Right cardiac atrium (tissue), 5 donors: Measurements from ENCODE around the gene CHST9. TPM values are rescaled to one million over a fixed set of nuclear protein-coding genes. Genes with fewer than 3 reads are reported as not detected.
"Not testable (repeated sequence)": the region's sequence is repeated elsewhere in the genome, so short reads cannot be mapped to it uniquely, and the experiment has no call there.

Experiments used
- ATAC-seq, 2 donors: fragments of 200-7000 bp; cut with Tn5 transposase; one replicate each; pipeline versions ENCODE4 v1.8.0 to v1.9.1; 2020; ENCODE audit warnings: moderate library complexity in 2 of 2, mild to moderate bottlenecking in 1 of 2
- DNase-seq, 3 donors: peaks; one replicate each; pipeline ENCODE4 v3.0.0-alpha.2; 2020
- H3K27ac ChIP-seq: one replicate; pipeline ENCODE4 v1.5.1; 2013; ENCODE audit warnings: mild to moderate bottlenecking, low read length, control low read depth, moderate library complexity
- H3K27me3 ChIP-seq: one replicate; pipeline ENCODE4 v1.6.1; 2013; ENCODE audit not compliant: control insufficient read depth, insufficient read depth
- H3K4me1 ChIP-seq: one replicate; pipeline ENCODE4 v1.6.1; 2013; ENCODE audit warnings: low read length; ENCODE audit not compliant: control insufficient read depth, insufficient read depth
- H3K4me3 ChIP-seq: one replicate; pipeline ENCODE4 v1.5.1; 2013; ENCODE audit warnings: low read length, control low read depth
- H3K9me3 ChIP-seq: one replicate; pipeline ENCODE4 v1.6.1; 2013; ENCODE audit warnings: low read length; ENCODE audit not compliant: control insufficient read depth
- WGBS: extraction: QIAGEN DNeasy Blood & Tissue Kit; methylation state at CpG from one replicate; pipeline ENCODE4 v1.1.7; 2013; 5-methylcytosine and 5-hydroxymethylcytosine counted together
- intact Hi-C, 4 donors: fragments of 100-400 bp; cut with DNase I; formaldehyde crosslinking; loops; one replicate each; pipeline versions ENCODE4 v1.11.0 to v1.14.0; 2022 to 2023
- polyA plus RNA-seq: library from polyadenylated mRNA; stranded (reverse); fragments of 200-250 nt; gene quantifications from one replicate; pipeline ENCODE4 v1.2.3, GENCODE V29; 2013
- total RNA-seq, 4 donors: library from RNA; stranded (reverse); fragmentation: NEBNext Ultra II Directional; extraction: Animal tissue kit (Norgen Biotek cat#: 25700); gene quantifications; one replicate each; pipeline ENCODE4 v1.2.1, GENCODE V29; 2021
- donor health status: healthy with polysubstance abuse.
- donor health status: DM: no; HTN: yes; CAD: no.
- donor health status: DM: no; HTN: no; CAD: no.
- donor health status: DM: no; HTN: yes; CAD: no; lungs with severe emphysema.
- donor health status: DM: yes; HTN: yes; CAD: no.

Gene CHST9
- total and polyA plus RNA-seq, 5 donors = 0.21 to 1.3 (median 0.57) TPM

DNA sequence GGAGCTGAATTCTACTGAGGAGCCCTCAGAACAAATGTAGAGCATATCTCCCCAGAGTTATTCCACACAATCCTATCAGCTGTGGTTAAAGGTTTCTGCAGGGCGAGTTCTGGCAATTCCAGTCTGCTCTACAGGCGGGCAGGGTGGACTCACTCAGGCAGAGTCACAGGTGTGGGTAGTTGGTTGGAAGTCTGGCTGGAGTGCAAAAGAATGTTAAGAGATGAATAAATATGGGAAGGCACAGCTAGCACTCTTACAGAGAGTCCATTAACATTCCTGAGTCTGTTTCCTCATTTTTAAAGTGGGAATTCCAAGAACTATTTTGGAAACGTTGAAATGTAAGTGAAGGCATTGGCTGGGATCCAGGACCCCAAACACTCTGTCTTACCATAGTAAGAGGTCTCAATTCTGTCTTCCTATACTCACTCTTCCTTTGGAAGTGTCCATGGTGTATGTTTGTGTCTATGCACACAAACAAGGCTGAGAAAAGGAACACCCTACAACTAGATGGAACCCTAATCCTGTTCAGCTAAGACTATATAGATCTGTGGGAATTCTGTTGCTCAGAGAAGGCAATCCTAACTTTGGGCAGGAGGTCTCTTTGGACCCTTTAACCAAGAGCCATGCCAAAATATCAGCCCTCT lies 256.3 kb downstream of the CHST9 start:
- ATAC-seq (no peak), DNase-seq (no peak)
- H3K9me3 ChIP-seq = no peaks in the 10 kb centered on the region
- no peaks in the 10 kb centered on the region for H3K4me1 ChIP-seq
- 60% methylated on average over 3 of the region's 3 CpGs for WGBS
- H3K27me3 ChIP-seq = no peaks in the 10 kb centered on the region
- no peak overlapping the region for H3K4me3 ChIP-seq
- H3K27ac ChIP-seq = no peak overlapping the region
- intact Hi-C loops = no loop called here

DNA sequence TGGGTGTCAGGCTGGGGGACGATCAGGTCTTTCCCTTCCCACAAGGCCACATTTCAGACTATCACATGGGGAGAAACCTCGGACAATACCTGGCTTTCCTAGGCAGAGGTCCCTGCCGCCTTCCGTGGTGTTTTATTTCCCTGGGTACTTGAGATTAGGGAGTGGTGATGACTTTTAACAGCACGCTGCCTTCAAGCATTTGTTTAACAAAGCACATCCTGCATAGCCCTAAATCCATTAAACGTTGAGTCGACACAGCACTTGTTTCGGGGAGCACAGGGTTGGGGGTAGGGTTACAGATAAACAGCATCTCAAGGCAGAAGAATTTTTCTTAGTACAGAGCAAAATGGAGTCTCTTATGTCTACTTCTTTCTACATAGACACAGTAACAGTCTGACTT lies 257.3 kb downstream of the CHST9 start:
- H3K4me1 ChIP-seq, ATAC-seq, DNase-seq, intact Hi-C loops, H3K4me3 ChIP-seq, H3K9me3 ChIP-seq, H3K27ac ChIP-seq, H3K27me3 ChIP-seq: not testable (repeated sequence)
- 45% methylated on average over 8 of the region's 8 CpGs for WGBS

DNA sequence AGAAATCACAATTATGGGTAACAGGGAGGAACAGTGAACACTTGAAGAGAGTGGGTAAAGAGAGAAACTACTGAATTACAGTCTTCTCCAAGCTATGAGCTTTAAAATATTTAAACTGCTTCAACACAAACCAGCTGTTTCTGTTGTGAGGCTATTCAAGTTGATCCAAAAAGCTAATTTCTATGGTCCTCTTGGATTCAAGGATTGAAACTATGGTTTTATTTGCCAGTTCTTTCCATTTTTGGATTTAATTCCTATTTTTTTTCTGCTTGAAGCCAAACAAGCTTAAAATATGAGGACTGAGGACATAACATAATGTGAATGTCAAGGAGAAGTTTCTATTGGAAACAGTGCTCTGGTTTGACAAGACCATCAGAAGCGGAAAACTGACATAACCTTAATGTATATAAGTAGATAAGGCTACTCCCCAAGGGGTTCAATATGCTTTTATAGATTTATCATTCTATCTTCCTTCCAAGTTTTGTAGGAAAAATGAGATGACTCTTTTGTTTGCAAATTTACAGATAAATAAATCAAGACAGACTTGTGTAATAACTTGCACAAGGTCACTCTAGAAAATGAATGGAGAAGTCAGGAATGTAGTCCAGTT lies 258.9 kb downstream of the CHST9 start:
- no peak overlapping the region for H3K4me3 ChIP-seq
- H3K9me3 ChIP-seq = no peaks in the 10 kb centered on the region
- ATAC-seq (no peak), DNase-seq (no peak)
- no peak overlapping the region for H3K27ac ChIP-seq
- H3K4me1 ChIP-seq = no peaks in the 10 kb centered on the region
- no peaks in the 10 kb centered on the region for H3K27me3 ChIP-seq
- intact Hi-C loops = no loop called here
- WGBS = 0% methylated on average over 1 of the region's 1 CpG

DNA sequence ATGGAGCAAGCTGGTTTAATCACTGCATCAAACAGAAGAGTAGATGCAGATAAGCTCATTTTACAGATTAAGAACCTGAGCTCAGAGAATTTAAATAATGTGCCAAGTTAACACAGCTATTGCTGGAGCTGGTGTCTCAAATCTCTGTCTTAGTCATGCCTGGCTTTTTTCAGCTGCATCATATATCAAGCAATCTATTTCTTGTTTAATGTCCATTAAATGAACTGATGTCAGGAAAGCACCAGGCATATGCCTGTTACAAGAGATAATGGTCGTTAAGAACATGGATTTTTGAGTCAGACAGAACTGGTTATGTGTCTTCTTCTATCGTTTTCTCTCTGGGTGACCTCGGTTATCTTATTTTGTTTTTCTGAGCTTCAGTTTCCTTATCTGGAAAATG lies 259.8 kb downstream of the CHST9 start:
- Histone ChIP-seq H3K4me3 (no peak overlapping the region), H3K27ac (no peak overlapping the region), H3K4me1 (no peaks in the 10 kb centered on the region), H3K27me3 (no peaks in the 10 kb centered on the region), H3K9me3 (no peaks in the 10 kb centered on the region)
- WGBS = 48% methylated on average over 3 of the region's 3 CpGs
- no peak for ATAC-seq
- intact Hi-C loops = no loop called here
- no peak for DNase-seq

DNA sequence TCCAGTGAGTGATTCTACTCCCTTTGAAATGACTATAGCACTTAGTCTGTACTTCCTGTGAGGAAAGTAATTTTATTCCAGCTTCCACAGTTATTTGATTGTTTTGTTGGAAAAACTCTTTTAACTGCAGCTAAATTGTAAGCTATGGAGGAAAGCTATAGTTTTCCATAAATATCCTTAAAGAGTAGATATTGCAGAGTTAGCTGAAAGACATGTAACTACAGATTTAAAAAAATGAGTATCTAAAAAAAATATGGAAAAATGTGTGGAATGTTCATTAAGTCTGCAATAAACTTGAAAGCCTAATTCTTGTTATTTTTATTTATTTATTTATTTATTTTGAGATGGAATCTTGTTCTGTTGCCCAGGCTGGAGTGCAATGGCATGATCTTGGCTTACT lies 262.8 kb downstream of the CHST9 start:
- H3K4me3 ChIP-seq = no peak overlapping the region
- H3K27me3 ChIP-seq = no peaks in the 10 kb centered on the region
- ATAC-seq (no peak), DNase-seq (no peak)
- H3K9me3 ChIP-seq = no peaks in the 10 kb centered on the region
- intact Hi-C loops = no loop called here
- H3K4me1 ChIP-seq = no peaks in the 10 kb centered on the region
- H3K27ac ChIP-seq = no peak overlapping the region

DNA sequence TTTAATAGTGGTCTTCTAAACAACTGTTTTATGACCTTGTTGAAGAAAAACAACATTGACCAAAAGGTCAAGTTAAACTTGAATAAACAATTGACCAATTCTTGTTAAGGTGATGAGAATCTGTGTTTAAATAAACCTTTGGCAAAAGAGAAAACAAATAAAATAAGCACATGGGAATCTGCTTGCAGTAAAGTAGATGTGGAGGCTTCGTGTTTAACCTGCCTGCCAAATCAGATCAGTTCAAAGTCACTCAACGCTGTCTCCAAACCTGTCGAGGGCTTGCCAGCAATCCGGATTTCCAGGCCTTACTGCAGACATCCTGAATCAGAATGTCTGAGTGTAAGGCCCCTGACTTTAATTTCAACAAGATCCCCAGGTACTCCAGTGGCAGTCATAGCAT lies 264.5 kb downstream of the CHST9 start:
- no peak overlapping the region for H3K27ac ChIP-seq
- DNase-seq (no peak), ATAC-seq (no peak)
- no peaks in the 10 kb centered on the region for H3K4me1 ChIP-seq
- intact Hi-C loops = no loop called here
- WGBS = 43% methylated on average over 4 of the region's 4 CpGs
- H3K9me3 ChIP-seq = no peaks in the 10 kb centered on the region
- H3K4me3 ChIP-seq = no peak overlapping the region
- no peaks in the 10 kb centered on the region for H3K27me3 ChIP-seq

DNA sequence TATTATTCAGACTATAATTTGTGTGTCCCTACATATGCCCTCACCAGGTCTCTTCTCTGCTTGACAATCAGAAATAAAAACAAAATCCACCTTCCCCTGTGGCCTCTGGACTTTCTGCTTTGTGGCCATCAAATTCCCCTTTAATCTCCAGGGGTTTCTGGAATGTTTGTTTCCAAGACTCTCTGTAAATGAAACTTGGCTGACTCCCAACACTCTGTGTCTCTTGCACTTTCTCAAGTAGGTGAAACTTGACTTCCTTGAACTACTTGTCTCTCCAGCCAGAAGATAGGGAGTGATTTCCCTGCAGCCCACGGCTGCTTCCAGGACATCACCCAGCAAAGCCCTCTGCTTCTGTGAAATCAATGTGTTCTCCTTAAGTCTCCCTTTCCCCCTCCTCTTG lies 265.5 kb downstream of the CHST9 start:
- no peak overlapping the region for H3K4me3 ChIP-seq
- DNase-seq (no peak), ATAC-seq (no peak)
- no peaks in the 10 kb centered on the region for H3K4me1 ChIP-seq
- intact Hi-C loops = no loop called here
- H3K27me3 ChIP-seq = no peaks in the 10 kb centered on the region
- 20% methylated on average over 1 of the region's 1 CpG for WGBS
- H3K9me3 ChIP-seq = no peaks in the 10 kb centered on the region
- no peak overlapping the region for H3K27ac ChIP-seq

DNA sequence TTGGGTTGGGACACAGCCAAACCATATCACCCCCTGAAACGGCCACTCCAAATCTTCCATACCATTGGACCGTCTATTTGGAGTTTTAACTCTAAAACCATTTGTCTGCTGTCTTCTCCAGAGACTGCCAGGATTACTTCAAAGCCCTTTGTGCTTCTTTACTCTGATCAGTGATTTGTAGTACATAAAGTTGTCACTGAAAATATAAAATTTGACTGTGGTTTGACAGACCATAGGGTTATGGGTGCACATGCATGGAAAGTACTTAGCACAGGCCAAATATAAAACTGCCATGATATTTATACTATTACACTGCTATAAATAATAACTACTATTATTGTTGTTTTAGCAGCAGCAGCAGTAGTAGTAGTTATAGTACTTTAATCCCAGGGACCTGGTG lies 265.9 kb downstream of the CHST9 start:
- Histone ChIP-seq H3K4me1 (no peaks in the 10 kb centered on the region), H3K27ac (no peak overlapping the region), H3K27me3 (no peaks in the 10 kb centered on the region), H3K9me3 (no peaks in the 10 kb centered on the region), H3K4me3 (no peak overlapping the region)
- WGBS = 45% methylated on average over 2 of the region's 2 CpGs
- intact Hi-C loops = no loop called here
- ATAC-seq = no peak
- DNase-seq = no peak

DNA sequence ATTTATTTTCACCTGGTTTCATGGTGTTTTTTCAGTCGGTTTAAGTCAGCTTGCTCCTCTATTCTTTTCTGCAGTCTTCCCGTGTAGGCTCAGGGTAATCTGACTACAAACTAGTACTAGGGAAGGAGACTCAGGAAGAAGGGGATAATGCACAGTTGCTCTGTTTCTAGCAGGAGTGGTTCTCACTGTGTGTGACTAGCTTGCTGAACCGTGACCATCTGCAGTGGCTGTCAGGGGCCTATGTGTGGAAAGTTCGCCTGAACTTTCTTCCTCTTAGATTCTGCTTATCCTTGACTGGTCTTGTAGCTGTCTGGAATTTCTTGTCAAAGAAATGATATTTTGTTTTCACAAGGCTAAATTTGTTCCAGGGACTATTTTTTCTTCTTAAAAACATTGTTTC lies 273.3 kb downstream of the CHST9 start:
- DNase-seq (no peak), ATAC-seq (no peak)
- Histone ChIP-seq H3K9me3 (no peaks in the 10 kb centered on the region), H3K4me1 (no peaks in the 10 kb centered on the region), H3K27ac (no peak overlapping the region), H3K4me3 (no peak overlapping the region), H3K27me3 (no peaks in the 10 kb centered on the region)
- WGBS = 48% methylated on average over 4 of the region's 4 CpGs
- intact Hi-C loops = no loop called here

DNA sequence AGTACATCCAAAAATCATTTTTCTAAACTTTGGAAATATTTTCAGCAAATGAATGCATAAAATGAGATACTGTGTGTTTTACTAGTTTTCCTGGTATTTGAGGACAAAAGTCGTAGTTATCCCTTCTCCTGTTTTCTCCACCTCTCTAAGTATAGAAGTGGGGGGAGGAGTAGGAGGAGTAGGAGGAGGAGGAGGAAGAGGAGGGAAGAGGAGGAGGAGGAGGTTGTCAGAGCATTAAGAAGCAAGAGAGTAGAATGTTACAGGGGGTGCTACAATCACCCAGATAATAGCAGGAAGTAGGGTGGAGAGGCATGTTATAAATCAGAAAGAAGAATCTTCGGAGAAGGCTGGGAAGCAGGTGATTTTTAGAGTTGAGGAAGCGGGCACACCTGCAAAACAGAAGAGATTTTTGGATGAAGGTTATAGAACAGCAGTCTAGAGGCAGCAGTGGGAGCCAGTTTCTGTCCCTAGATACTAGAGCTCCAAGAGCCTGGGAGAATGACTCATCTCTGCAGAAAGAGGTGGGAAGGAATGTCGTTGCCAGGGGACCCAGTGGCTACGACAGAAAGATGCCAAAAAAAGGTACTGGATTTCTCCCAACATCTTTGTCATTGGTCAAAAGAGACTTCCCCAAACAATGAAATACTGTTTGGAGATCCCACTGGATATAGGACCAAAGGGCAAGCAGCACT lies 275.4 kb downstream of the CHST9 start:
- ATAC-seq (peak in 1 of 2 donors; percentile 79), DNase-seq (no peak)
- no peak overlapping the region for H3K27ac ChIP-seq
- H3K4me1 ChIP-seq = no peaks in the 10 kb centered on the region
- no peak overlapping the region for H3K4me3 ChIP-seq
- H3K9me3 ChIP-seq = no peaks in the 10 kb centered on the region
- H3K27me3 ChIP-seq = no peaks in the 10 kb centered on the region
- WGBS = 28% methylated on average over 5 of the region's 5 CpGs
- intact Hi-C loops = no loop called here

DNA sequence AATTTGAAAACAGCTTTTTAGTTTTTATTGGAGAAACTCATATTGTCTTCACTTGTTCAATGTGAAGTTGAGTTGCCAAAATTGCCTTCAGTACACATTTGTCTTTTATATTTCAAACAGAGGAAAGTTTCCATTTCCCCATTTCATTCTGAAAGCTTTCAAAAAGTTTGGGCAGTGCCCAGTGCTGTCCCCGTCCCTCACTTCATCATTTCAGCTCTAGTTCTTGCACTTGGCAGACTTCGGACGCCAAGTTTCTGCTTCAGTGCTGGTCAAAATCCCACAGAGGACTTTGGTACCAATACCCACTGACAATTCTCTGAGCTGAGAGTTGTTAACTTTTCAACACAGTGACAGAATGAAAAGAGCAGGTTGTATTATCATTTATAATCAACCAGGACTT lies 276.2 kb downstream of the CHST9 start:
- intact Hi-C loops = no loop called here
- no peak for ATAC-seq
- WGBS = 60% methylated on average over 3 of the region's 3 CpGs
- DNase-seq = no peak
- no peaks in the 10 kb centered on the region for H3K27me3 ChIP-seq
- H3K27ac ChIP-seq = no peak overlapping the region
- no peak overlapping the region for H3K4me3 ChIP-seq
- H3K9me3 ChIP-seq = no peaks in the 10 kb centered on the region
- H3K4me1 ChIP-seq = no peaks in the 10 kb centered on the region
